HG02588 (cell line): Measurements from ENCODE around the gene RNF152.

Experiments
- ATAC-seq: cut with Tn5 transposase; IDR thresholded peaks from one replicate; pipeline ENCODE4 v1.9.1; 2021; ENCODE audit warnings: mild to moderate bottlenecking, moderate library complexity; ENCODE audit not compliant: unreplicated experiment

The RNF152 gene

DNA sequence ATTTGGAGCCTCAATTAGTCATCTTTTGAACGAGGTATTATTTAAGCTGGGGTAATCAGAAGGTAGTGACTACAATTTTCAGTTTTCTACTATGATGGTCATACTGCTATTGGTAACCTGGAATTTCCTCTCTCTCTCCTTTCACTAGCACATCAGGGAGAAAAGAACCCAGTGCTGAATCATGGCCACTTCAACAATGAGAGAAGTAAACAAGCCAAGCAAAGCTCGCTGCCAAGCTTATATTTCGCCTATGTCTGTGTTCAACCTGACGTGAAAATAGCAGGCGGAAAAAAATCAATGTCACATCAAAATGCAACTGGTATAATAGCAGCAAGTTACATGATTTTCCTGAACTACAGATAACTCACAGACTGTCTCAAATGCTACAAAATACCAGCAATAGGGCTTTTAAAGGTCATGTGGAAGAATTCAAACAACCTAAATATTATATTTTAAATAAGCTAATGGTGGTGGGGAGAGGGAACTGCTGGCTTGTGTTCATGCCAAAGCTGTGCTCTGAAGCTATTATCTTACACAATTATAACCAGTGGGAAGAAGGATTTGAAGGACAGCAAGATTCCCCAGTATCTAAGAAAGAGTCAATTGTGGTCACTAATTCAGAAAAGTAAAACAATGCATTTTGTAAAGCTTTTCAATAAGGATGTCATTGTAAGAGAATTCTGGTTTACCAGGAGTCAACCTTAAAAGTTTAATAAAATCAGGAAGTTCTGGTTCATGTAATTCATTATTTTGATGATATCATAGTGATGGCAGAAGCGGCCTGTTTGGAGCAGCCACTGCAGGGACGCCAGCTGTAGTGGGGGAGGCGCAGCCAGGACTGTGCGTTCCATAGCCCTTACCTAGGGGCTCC is 38.0 kb downstream of the RNF152 start:
- no peak for ATAC-seq

DNA sequence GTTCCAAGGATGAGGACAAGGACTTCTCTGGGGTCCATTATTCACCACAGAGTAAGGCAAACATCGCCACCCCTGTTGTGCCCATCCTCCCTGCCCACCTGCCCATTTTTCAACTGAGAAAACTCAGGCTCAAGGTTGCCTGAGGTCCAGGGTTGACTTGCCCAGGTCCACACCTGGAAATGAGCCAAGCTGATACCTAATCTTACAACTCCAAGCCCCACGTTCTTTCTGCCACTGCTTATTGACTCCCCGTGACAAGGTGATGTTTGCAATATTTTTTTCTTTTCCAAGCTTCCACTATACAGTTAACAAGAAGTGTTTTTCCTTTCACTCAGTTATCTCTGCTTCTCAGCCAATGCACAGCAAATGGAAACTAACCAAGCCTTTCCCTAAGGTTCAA is 39.0 kb downstream of the RNF152 start:
- no peak for ATAC-seq

DNA sequence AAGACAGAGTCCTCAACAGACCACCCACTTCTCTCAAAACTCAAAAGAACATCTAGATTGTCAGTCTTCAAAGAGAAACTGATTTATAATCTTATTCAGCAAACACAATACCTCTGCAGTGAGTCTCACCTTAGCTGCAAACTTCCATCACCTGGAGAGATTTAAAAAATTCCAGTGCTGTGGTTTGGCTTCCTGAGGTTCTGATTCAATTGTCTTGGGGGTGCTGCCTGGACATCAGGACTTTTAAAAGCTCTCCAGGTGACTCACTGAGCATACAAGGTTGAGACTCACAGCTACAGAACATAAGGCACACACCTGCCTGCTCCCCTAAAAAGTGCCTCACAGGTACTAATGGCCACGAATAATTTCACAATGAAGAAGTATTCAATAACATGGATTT is 40.3 kb downstream of the RNF152 start:
- no peak for ATAC-seq

DNA sequence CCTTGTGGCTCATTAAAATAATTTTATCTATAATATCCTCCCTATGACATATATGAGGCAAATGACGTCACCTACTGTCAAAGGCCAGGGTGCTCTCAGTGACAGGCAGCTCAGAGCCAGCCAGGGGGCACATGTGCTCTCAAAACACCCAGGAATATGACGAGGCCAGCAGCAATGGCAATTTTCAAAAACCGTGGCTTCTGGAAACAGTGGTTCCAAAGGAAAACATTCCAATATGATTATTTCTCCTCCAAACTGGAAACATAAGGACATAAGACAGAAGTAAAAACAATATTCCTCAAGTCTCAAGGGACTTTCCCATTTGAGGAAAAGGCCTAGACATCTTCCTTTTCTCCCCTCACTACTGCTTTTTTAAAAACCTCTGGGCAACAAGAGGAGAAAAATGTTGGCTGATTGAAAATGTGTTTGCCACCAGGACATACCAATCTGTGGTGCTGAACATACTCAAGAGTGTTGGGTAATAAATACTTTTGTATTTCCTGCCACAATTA is 40.8 kb downstream of the RNF152 start:
- ATAC-seq = no peak

DNA sequence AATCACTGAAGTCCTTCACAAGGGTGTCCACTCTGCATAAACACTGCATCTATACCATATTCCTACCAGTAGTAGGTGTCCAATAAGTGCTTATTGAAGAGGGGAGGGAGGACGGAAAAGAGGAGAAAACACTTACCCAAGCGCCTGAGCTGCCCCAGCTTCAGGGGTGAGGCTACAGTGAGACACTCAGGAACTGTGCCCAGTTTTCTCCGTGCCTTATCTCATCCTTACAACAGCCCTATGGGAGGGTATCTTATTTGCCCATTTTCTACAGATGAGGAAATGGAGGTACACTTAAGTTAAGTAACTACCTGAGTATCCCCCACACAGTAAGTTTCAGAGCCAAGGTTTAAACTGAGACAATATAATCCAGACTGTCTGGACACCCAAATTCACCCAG is 41.5 kb downstream of the RNF152 start:
- no peak for ATAC-seq

DNA sequence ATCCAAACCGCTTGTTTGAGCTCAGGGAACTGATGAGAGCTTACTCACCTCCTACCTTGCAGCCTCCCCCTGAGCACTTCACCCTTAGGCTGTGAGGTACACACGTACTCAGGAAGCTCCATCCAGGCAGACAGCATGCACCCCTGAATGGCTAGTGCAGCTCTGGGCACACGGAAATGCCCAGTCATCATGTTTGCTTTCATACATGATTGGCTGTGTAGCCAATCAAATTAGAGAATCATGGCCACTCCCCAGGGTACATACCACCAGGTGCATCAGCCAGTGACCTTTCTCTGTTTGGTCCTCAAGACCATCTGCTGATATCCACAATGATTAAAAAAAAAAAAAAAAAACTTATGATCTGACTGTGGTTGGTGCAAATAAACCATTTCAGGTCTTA is 42.1 kb downstream of the RNF152 start:
- no peak for ATAC-seq

DNA sequence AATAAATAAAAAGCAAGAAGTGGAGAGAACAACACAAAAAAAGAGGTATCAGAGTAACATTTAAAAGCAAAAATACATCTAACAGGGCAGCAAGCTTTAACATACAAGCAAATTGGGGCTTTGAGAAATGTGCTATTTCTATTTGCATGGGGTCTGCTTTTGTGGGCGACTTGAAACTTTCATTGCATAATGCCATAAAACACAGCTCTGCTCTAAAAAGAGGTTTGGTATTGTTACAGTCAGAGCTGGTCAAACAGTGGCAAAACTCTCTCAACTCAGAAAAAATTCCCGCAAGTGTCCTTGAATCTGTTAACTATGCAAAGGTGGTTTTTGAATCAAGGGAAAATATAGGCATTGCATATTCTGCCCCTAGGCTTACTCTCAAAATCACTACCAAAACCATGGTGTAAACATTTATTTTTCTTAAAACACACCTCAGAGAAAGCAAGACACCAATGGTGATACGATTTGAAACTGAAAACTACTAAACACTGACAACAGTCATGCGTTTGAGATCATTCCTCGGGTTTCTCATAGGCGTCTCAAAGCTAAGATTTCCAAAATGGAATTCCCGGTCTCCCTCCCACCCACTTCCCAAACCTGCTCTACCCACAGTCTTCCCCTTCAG is 45.5 kb downstream of the RNF152 start:
- ATAC-seq = no peak

DNA sequence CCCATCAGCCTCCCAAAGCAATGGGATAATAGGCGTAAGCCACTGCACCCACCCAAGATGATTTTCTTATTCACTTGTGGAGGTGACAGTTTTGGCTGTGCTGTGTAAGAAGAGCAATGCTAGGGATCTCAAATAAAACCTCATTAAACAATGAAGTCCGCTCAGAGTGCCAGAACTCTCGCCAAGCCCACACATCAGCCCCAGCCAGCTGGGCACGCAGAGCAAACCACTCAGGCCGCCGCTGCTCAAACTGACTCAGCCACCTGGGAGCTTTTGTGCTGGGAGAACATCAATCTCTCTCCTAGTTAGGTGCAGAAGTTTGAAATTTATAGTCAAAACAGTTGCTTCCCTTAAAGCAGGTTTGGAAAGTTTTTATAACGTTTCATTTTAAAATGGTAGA is 47.6 kb downstream of the RNF152 start:
- no peak for ATAC-seq

DNA sequence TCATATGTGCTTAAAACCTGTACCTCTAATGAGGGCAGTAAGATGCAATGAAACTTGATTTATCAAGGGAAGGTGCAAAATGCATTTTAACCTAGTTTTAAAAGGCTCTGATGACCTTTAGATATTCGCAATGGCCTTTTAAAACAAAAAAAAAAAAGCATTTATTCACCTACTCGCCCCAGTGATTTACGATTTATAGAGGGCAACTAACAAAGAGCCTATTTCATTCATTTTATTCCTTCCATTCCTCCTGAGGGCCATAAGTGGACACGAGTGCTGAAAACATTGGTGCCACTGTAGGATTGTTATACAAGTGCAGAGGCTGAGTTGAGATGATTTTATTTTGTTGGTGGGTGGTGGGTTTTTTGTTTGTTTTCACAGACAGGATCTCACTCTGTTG is 48.1 kb downstream of the RNF152 start:
- ATAC-seq = no peak

DNA sequence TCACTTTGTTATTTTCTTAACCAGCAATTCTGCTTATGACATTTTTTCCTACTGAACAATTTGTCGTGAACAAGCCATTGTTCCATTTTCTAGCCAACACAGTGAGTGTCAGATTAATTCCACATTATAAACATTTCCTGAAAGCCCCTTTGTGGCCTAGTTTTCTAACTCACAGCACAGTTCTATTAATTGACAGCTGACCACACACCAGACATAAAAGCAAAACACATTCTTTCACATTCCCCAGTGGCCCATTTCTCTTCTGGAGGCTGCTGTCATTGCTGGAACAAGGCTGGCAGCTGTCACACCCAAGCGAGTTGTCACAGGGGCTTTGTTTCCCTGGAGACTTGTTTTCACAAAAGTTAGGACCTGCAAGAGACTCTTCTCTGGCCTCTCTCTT is 50.7 kb downstream of the RNF152 start:
- ATAC-seq = no peak

DNA sequence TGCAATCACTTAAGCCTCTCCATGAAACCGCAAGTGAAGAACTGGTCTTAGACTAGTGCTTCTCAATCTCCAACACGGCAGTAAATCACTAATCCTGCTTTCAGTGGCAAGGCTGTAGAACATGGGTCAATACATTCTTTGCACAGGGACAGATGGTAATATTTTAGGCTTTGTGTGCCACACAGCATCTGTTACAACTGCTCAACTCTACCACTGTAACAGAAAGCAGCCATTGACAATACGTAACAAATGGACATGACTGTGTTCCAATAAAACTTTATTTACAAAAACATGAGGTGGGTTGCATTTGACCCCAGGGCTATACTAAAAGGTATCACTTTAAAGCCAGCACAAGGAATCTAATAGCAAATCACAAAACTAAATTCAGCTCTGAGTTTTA is 51.1 kb downstream of the RNF152 start:
- ATAC-seq = no peak

DNA sequence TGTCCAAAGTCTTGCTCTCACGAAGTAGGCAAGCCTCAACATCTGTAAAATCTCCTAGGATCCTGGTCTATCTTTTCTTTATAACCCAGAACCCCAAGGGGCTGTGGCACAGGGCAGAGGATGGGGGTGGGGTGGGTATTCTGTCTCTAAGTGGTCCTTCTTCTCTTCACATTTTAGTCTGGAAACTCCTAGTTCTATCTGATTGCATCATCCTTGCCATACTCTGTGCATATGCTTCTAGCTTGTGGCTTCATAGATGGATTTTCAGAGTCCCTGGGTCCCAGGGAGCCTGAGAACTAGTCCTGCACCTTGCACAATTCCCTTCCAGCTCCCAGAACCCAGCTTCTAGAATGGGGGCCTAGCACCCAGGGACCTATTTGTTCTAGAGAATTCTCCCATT is 52.5 kb downstream of the RNF152 start:
- no peak for ATAC-seq

DNA sequence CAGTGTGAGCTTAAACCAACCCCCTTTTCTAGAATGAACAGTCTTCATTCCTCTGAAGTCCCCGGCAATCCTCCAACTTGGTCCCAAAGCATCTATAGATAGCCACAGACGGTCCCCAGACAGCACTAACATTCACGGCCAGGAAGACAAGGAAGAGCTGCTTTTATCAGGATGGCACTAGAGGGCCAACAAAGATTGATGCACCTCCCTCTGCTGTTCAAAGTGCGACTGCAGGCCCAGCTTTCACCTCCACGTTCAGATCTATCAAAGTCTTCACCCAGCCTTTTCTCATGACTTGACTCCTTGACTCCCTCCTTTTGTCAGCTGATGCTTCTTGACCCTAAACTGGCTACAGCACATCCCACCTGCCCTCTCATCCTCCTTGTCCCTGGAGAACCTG is 54.3 kb downstream of the RNF152 start:
- no peak for ATAC-seq

DNA sequence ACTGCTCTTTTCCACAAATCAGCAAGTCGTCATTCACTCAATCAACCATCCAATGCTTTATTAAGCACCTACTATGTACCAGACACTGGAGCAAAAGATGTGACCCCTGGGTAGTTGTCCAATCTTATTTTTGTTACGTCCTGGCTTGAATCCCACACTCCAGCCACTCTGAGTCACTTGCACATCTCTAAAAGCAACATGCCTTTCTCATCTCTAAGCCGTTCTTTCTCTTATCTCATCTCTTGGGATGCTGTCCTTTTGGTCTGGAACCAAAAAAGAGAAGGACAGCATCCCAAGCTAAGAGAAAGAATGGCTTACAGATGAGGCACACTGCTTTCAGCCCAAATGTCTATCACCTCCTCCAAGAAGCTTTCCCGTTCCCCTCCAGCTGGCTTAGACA is 58.8 kb downstream of the RNF152 start:
- ATAC-seq = no peak

DNA sequence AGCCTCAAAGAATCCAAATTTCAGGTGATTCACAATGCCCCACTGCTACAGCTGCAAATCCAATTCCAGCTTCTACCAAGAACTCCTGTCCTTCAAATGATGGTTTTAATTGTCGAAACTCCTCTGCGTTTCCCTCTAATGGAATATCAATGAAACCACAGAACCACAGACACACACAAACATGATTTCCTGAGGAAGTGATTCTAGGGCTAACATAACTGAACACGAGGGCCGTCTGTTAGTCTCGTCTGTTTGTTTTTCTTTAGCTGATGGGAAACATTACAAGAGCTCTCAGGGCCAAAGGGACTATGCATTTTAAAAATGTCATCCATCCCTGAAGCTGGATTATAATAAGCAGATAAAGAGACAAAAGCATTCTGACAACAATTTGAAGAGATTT is 59.4 kb downstream of the RNF152 start:
- ATAC-seq = no peak

DNA sequence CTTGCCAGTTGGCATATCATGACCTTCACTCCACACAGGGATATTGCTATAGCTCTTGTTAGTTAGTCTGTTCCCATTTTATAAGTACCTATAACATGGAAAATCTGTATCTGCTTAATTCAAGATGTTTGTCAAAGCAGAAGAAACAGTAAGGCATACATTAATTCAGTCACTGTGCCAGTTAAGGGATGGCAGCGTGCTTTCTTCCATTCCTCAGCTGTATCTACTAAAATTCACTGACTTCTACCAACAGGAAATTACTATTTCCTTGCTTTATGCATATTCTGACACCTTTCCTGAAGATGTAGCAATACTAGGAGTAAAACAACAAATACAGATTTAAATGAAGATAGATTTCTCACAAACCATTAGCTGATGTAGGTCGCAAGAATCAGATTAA is 59.9 kb downstream of the RNF152 start:
- no peak for ATAC-seq

DNA sequence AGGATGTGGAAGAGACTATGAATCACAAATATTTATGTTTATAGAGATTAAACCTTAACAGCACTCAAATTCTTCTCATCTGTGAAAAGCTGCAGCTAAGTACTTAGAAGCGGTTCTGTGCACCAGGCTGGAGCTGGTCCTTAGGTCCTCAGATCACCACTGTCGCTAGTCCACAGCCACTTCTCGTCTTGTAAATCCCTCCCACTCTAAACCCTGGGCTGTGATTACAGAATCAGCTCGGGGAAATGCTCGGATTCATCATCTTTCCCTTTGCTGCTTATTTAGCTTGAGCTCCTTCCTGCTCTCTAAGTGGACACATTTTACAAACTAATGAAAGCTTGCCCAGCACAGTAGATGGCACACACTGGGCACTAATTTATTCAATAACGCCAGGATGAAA is 61.7 kb downstream of the RNF152 start:
- ATAC-seq = no peak

DNA sequence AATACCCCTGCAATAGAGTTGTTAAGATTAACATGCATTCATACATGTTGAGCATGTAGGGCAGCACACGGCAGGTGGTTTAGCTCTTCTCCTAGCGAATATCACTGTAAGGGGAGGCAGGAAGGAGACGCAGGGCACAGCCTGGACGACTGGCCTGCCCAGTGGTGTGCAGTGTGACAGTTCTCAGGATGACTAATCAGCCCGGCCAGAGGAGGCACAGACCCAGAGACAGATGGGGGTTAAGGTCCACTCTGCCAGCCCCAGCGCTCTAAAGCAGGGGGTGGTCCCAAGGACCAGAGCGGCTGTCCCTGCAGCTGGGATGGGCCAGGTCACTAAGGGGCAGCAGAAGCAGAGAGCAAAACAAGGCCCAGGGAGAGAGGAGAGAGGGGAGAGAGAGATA is 63.7 kb downstream of the RNF152 start:
- ATAC-seq = no peak

DNA sequence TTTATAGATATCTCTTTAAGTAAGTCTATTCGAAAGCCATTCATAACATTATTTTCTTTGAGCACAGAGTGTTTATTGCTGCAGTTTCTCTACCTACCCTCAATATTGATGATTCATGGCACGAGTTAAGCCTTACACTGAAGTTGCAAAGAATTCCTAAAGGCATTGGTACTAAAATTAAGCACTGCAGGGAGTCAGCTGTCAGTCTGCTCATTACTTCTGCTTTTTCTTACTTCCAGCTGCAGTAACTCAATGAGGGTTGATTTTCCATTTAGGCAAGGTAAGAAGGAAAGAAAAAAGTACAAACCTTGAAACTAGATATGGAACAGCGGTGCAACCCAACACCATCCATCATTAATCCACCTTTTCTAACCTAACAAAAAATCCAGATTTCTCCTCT is 65.2 kb downstream of the RNF152 start:
- no peak for ATAC-seq

DNA sequence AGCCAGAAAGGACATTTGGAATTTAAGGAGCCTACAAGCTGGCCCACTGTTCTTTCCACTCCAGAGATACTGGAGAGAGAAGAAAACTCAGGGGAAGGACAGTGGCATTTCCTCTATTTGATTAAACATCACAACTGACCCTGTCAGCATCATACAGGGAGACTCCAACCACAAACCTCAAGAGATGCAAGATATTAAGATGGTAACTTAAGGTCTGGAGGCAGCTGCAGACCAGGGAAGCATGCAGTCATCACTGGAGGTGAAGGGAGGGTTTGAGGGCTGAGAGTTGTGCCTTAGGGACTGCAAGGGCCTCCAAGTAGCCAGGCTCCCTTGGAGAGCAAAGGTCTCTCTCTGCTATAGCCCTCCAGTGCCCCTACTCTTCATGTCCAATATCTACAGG is 67.4 kb downstream of the RNF152 start:
- ATAC-seq = no peak

DNA sequence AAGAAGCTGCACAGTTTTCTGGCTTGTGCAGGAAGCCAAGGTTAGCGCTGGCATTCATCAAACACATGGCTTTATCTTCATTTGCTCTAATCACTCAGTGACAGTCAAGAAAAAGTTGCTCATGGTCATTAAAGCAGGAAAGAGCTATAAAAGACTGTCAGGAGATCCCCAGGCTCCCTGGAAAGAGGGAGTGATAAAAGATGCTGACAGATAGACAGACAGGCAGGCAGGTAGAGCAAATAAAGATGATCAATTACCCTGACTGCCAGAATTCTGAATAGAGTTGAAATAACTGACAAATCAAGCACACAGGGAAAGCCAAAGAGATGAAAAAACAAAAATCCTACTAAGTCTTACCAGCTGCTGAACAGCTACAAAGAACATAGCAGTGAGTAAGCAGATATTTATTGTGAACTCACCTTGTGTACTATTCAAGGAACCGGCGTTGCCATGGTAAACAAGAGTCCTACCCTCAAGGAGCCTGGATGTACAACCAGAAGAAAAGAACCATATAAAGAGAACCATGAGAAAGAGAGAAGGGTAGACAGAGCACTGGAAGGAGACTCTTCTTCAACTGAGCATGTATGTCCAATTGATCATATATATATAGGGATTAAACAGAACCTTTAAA is 68.0 kb downstream of the RNF152 start:
- ATAC-seq = no peak

DNA sequence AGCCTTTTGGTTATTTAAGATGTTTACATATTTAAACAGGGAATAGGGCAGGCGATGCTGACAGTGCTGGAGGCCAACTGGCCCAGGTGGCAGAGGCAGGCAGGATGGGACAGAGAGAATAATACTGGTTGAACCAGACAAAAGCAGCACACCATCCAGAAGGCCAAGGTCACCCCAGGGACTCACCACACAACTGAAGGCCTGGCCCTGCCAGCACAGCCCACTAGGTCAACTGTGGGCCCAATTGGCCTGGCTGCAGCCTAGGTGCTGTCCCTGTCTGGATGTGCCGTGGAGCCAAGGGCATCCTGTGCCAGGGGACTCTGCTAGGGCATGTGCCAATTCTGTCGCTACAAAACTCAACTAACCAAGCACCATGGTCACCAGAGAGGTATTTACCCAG is 69.2 kb downstream of the RNF152 start:
- ATAC-seq = no peak
